Neural progenitor cell (in vitro differentiated cells): ENCODE measurements around the gene IFITM10. TPM values are rescaled to one million over a fixed set of nuclear protein-coding genes. Genes with fewer than 3 reads are reported as not detected.

Source experiments
- DNase-seq: peaks from one replicate; pipeline ENCODE4 v3.0.0-alpha.2; 2016; ENCODE audit warnings: low spot score
- H2AFZ ChIP-seq: fragments of 200-600 bp; sonication (generic); replicated peaks from 2 replicates; pipeline ENCODE4 v1.6.1; 2016; ENCODE audit warnings: antibody characterized with exemption
- H3F3A ChIP-seq: fragments of 200-600 bp; sonication (generic); 2 replicates; pipeline ENCODE4 v1.6.1; 2016; ENCODE audit warnings: antibody characterized with exemption, low read depth
- H3K27ac ChIP-seq: fragments of 200-600 bp; sonication (generic); 2 replicates; pipeline ENCODE4 v1.5.1; 2016; ENCODE audit warnings: mild to moderate bottlenecking
- H3K27me3 ChIP-seq: fragments of 200-600 bp; sonication (generic); 2 replicates; pipeline ENCODE4 v1.6.1; 2016; ENCODE audit warnings: mild to moderate bottlenecking, moderate library complexity
- H3K36me3 ChIP-seq: fragments of 200-600 bp; sonication (generic); 2 replicates; pipeline ENCODE4 v1.5.1; 2016
- H3K4me1 ChIP-seq: fragments of 200-600 bp; sonication (generic); 2 replicates; pipeline ENCODE4 v1.6.1; 2016; ENCODE audit warnings: mixed run types
- H3K4me2 ChIP-seq: fragments of 200-600 bp; sonication (generic); 2 replicates; pipeline ENCODE4 v1.6.1; 2016
- H3K4me3 ChIP-seq: fragments of 200-600 bp; sonication (generic); 2 replicates; pipeline ENCODE4 v1.5.1; 2016
- H3K79me2 ChIP-seq: fragments of 200-600 bp; sonication (generic); 2 replicates; pipeline ENCODE4 v1.6.1; 2016; ENCODE audit warnings: low read depth
- H3K9ac ChIP-seq: fragments of 200-600 bp; sonication (generic); 2 replicates; pipeline ENCODE4 v1.6.1; 2016
- H3K9me3 ChIP-seq: fragments of 200-600 bp; sonication (generic); 2 replicates; pipeline ENCODE4 v1.5.1; 2016; ENCODE audit warnings: low read depth
- H4K20me1 ChIP-seq: fragments of 200-600 bp; sonication (generic); 2 replicates; pipeline ENCODE4 v1.6.1; 2016; ENCODE audit warnings: low read depth
- H3K27ac Mint-ChIP-seq: 3 replicates; pipeline ENCODE4 v1.8.0; 2021; ENCODE audit warnings: mixed read lengths
- H3K27me3 Mint-ChIP-seq: 2 replicates; pipeline ENCODE4 v1.8.0; 2022; ENCODE audit warnings: low read depth, mild to moderate bottlenecking, inconsistent platforms, moderate library complexity, mixed read lengths; ENCODE audit not compliant: insufficient read depth
- H3K36me3 Mint-ChIP-seq: 3 replicates; pipeline ENCODE4 v1.8.0; 2021; ENCODE audit warnings: mixed read lengths
- H3K4me1 Mint-ChIP-seq: 3 replicates; pipeline ENCODE4 v1.8.0; 2021; ENCODE audit warnings: mixed read lengths
- H3K4me3 Mint-ChIP-seq: 3 replicates; pipeline ENCODE4 v1.8.0; 2021; ENCODE audit warnings: mild to moderate bottlenecking, moderate library complexity, mixed read lengths
- H3K9me3 Mint-ChIP-seq: 3 replicates; pipeline ENCODE4 v1.8.0; 2020; ENCODE audit warnings: mixed read lengths
- EZH2 ChIP-seq: fragments of 200-600 bp; sonication (generic); IDR thresholded peaks from 2 replicates; pipeline ENCODE4 v1.6.1; 2017; ENCODE audit warnings: antibody characterized with exemption, mild to moderate bottlenecking, moderate library complexity
- EZH2phosphoT487 ChIP-seq: fragments of 200-600 bp; sonication (generic); IDR thresholded peaks from 2 replicates; pipeline ENCODE4 v1.6.1; 2017; ENCODE audit warnings: antibody characterized with exemption
- total RNA-seq: library from RNA; depleted of rRNA; stranded (reverse); fragments of >200 nt; gene quantifications from 2 replicates; pipeline ENCODE4 v1.2.3, GENCODE V29; 2015; ENCODE audit warnings: low replicate concordance
- TF ChIP-seq, protein P1 (sequence below): fragments of 200-600 bp; sonication (generic); IDR thresholded peaks from 2 replicates; pipeline ENCODE4 v1.5.1; 2017; ENCODE audit warnings: antibody characterized with exemption, mild to moderate bottlenecking

IFITM10 gene
- total RNA-seq, 1 donor from 2014 or later: not detected

DNA sequence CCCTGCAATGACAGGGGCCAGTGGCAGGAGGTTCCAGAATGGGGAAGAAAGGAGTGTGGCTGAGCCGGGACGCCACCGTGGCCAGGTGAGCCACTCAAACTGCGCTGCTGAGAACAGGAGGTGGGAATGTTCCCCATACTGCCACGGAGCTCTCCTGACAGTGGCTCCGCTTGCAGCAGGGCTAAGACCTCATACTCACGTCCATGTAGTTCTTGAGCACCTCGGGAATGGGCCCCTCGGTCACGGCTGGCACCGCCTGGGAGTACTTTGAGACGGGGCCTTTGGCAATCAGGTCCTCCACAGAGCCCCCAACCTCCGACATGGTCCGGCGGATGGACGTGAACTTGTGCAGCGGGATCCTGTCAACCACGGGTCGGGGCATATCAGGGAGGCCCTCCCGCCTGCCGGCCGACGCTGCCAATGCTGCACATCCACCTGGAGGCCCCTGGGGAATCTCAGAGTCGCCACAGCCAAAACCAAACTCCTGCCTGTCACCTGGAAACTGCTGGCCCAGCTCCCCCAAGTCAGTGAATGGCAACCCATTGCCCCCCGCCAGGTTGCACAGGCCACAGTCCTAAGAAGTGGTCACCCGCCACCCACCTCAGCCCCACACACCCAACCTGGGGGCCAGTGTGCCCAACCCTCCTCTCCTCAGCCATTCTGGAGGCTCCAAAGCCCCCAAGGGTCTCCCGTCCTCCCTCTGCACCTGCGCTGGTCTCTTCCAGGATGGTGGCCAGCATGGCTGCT, 10.9 kb upstream of the IFITM10 start:
- Mint-ChIP-seq H3K27ac (no peak overlapping the region), H3K9me3 (no peaks in the 10 kb centered on the region), H3K27me3 (peaks cover 4% of the 10 kb centered on the region), H3K4me1 (peaks cover 7% of the 10 kb centered on the region), H3K36me3 (no peaks in the 10 kb centered on the region), H3K4me3 (no peak overlapping the region)
- Histone ChIP-seq H3K79me2 (peaks cover 13% of the 10 kb centered on the region), H3K4me3 (no peak overlapping the region), H3K9me3 (no peaks in the 10 kb centered on the region), H2AFZ (no peak overlapping the region), H3K27me3 (no peaks in the 10 kb centered on the region), H3K4me2 (no peak overlapping the region), H3K4me1 (no peaks in the 10 kb centered on the region), H4K20me1 (no peaks in the 10 kb centered on the region), H3K9ac (no peak overlapping the region), H3K27ac (no peak overlapping the region), H3K36me3 (no peaks in the 10 kb centered on the region), H3F3A (no peaks in the 10 kb centered on the region)
- no peak for DNase-seq
- TF ChIP-seq, protein P1, sequence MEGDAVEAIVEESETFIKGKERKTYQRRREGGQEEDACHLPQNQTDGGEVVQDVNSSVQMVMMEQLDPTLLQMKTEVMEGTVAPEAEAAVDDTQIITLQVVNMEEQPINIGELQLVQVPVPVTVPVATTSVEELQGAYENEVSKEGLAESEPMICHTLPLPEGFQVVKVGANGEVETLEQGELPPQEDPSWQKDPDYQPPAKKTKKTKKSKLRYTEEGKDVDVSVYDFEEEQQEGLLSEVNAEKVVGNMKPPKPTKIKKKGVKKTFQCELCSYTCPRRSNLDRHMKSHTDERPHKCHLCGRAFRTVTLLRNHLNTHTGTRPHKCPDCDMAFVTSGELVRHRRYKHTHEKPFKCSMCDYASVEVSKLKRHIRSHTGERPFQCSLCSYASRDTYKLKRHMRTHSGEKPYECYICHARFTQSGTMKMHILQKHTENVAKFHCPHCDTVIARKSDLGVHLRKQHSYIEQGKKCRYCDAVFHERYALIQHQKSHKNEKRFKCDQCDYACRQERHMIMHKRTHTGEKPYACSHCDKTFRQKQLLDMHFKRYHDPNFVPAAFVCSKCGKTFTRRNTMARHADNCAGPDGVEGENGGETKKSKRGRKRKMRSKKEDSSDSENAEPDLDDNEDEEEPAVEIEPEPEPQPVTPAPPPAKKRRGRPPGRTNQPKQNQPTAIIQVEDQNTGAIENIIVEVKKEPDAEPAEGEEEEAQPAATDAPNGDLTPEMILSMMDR: no peak
- TF ChIP-seq EZH2phosphoT487: no peak
- no peak for TF ChIP-seq EZH2

DNA sequence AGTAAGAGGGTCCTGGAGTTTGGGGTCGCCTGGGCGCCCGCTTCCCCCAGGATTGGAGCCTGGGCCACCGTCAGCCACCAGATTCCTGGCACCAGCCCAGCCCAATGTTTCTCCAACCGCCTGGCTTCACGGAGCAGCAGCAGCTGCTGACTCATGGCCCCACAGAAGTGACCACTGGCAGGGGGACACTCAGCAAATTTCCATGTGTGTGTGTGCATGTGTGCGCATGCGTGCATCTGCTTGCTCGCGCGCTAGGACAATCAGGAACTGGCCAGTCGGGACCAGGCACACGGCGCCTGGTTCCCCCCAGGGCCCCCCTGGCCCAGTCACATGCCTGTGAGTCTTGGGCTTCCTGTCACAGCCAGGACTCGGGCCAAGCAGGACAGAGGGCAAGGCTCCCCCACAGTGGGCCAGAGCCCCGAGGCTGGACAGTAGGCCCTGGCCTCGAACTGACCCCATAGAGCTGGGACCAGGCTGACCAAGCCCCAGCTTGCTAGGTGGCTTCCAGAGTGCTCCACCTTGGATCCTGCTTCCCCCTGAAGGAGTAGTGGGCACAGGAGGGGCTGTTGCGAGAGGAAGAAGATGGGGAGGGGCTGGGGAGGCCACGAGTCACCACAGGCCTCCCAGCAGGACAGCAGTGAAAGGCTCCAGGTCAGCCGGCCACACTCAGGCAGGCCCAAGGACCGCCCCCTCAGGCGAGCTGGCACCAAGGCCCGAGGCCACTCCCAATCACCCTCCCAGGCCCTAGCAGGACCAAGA, 10.1 kb upstream of the IFITM10 start:
- no peak overlapping the region for H2AFZ ChIP-seq
- H3K27me3 ChIP-seq: no peaks in the 10 kb centered on the region
- peaks cover 7% of the 10 kb centered on the region for H3K4me1 Mint-ChIP-seq
- no peak for DNase-seq
- no peak overlapping the region for H3K4me2 ChIP-seq
- H3K4me1 ChIP-seq: no peaks in the 10 kb centered on the region
- no peak overlapping the region for H3K27ac ChIP-seq
- peaks cover 13% of the 10 kb centered on the region for H3K79me2 ChIP-seq
- no peak overlapping the region for H3K9ac ChIP-seq
- H3K36me3 ChIP-seq: no peaks in the 10 kb centered on the region
- no peak overlapping the region for H3K4me3 Mint-ChIP-seq
- no peak overlapping the region for H3K4me3 ChIP-seq
- no peaks in the 10 kb centered on the region for H4K20me1 ChIP-seq
- H3F3A ChIP-seq: no peaks in the 10 kb centered on the region
- H3K27ac Mint-ChIP-seq: no peak overlapping the region
- peaks cover 2% of the 10 kb centered on the region for H3K27me3 Mint-ChIP-seq
- H3K9me3 ChIP-seq: no peaks in the 10 kb centered on the region
- no peaks in the 10 kb centered on the region for H3K36me3 Mint-ChIP-seq
- no peak for TF ChIP-seq EZH2phosphoT487
- TF ChIP-seq, protein P1: no peak
- TF ChIP-seq EZH2: no peak
- no peaks in the 10 kb centered on the region for H3K9me3 Mint-ChIP-seq

DNA sequence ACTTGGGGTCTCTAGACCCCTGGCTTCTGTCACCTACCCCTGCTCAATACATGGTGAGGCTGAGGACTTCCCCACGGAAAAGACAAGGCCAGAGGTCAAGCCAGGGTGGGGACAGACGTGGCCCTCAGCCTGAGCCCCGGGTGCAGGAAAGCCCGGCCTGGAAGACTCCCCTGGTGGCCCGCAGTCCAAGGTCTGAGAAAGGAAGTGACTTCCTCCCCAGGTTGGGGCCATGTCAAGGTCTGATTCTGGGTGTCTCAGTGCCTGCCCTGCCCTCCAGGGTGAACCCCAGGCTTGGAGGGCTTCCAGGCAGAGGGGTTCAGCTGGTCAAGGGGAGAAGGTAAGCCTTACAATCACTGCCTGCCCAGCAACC, 9.4 kb upstream of the IFITM10 start:
- Histone ChIP-seq H3K4me3 (no peak overlapping the region), H3K4me2 (no peak overlapping the region), H3K79me2 (peaks cover 13% of the 10 kb centered on the region), H3K36me3 (no peaks in the 10 kb centered on the region), H3K27ac (no peak overlapping the region), H3K9ac (no peak overlapping the region), H4K20me1 (no peaks in the 10 kb centered on the region), H3F3A (no peaks in the 10 kb centered on the region), H2AFZ (no peak overlapping the region), H3K9me3 (no peaks in the 10 kb centered on the region), H3K27me3 (no peaks in the 10 kb centered on the region), H3K4me1 (no peaks in the 10 kb centered on the region)
- no peaks in the 10 kb centered on the region for H3K9me3 Mint-ChIP-seq
- H3K4me1 Mint-ChIP-seq: peaks cover 7% of the 10 kb centered on the region
- no peaks in the 10 kb centered on the region for H3K36me3 Mint-ChIP-seq
- no peak for DNase-seq
- H3K4me3 Mint-ChIP-seq: no peak overlapping the region
- no peak for TF ChIP-seq EZH2
- TF ChIP-seq EZH2phosphoT487: no peak
- TF ChIP-seq, protein P1: no peak
- no peak overlapping the region for H3K27ac Mint-ChIP-seq
- peaks cover 2% of the 10 kb centered on the region for H3K27me3 Mint-ChIP-seq
